Measurements from ENCODE around the gene HOXC13.

The HOXC13 gene

GRCh38 chr12:53938326-53939140 lies at the start of gene HOXC13 (continued):
- no peak for TF ChIP-seq REPIN1 (tag by site-specific recombination; IDR thresholded peaks at IDR 0.05; ENCODE audit: low read depth)
- no peak for TF ChIP-seq ZNF175 (tag by site-specific recombination; IDR thresholded peaks at IDR 0.05)
- TF ChIP-seq ZNF335 (tag by site-specific recombination; conservative IDR thresholded peaks at IDR 0.05): peak; percentile 87
- no peak for TF ChIP-seq ZNF544 (tag by site-specific recombination; IDR thresholded peaks at IDR 0.05)
- TF ChIP-seq ZEB2 (tag by site-specific recombination; IDR thresholded peaks at IDR 0.05): peak; percentile 82
- TF ChIP-seq ZNF692 (tag by site-specific recombination; IDR thresholded peaks at IDR 0.05): peak; percentile 72
- no peak for TF ChIP-seq ATF2 (tag by site-specific recombination; IDR thresholded peaks at IDR 0.05; ENCODE audit: low read depth)
- TF ChIP-seq ZNF610 (tag by site-specific recombination; IDR thresholded peaks at IDR 0.05; ENCODE audit: borderline replicate concordance): peak; percentile 67; the same call in 1 of the 2 replicates
- TF ChIP-seq ZSCAN4 (tag by site-specific recombination; IDR thresholded peaks at IDR 0.05): peak; percentile 17; the same call in 1 of the 2 replicates
- TF ChIP-seq ZNF629 (tag by site-specific recombination; IDR thresholded peaks at IDR 0.05): peak; percentile 61
- TF ChIP-seq OSR2 (tag by site-specific recombination; IDR thresholded peaks at IDR 0.05): no peak
- TF ChIP-seq KLF1 (tag by site-specific recombination; IDR thresholded peaks at IDR 0.05): peak; percentile 68
- peak; percentile 29; the same call in 1 of the 2 replicates for TF ChIP-seq ZFP37 (tag by site-specific recombination; IDR thresholded peaks at IDR 0.05)
- TF ChIP-seq PRDM4 (tag by site-specific recombination; IDR thresholded peaks at IDR 0.05): peak; percentile 5; the same call in 1 of the 2 replicates
- 0 out of 2 replicates have a peak, but pooled peaks have one; percentile 20 for TF ChIP-seq ZNF184 (tag by site-specific recombination; IDR thresholded peaks at IDR 0.05)
- TF ChIP-seq ZNF10 (tag by site-specific recombination; IDR thresholded peaks at IDR 0.05): no peak
- TF ChIP-seq ZBTB7A (tag by site-specific recombination; IDR thresholded peaks at IDR 0.05; ENCODE audit: low read depth): 0 out of 2 replicates have a peak, but pooled peaks have one; percentile 49
- TF ChIP-seq ZNF266 (tag by site-specific recombination; IDR thresholded peaks at IDR 0.05; ENCODE audit: low read depth): no peak
- no peak for TF ChIP-seq ZNF571 (tag by site-specific recombination; IDR thresholded peaks at IDR 0.05)
- no peak for TF ChIP-seq ZNF521 (tag by site-specific recombination; IDR thresholded peaks at IDR 0.05)
- TF ChIP-seq MYNN (tag by site-specific recombination; IDR thresholded peaks at IDR 0.05; ENCODE audit: borderline replicate concordance): no peak
- TF ChIP-seq ZFP3 (tag by site-specific recombination; IDR thresholded peaks at IDR 0.05; ENCODE audit: low read depth): no peak
- TF ChIP-seq ZBTB10 (tag by site-specific recombination; IDR thresholded peaks at IDR 0.05): 0 out of 2 replicates have a peak, but pooled peaks have one; percentile 57
- TF ChIP-seq ZNF561 (tag by site-specific recombination; IDR thresholded peaks at IDR 0.05; ENCODE audit: borderline replicate concordance): peak; percentile 84
- peak; percentile 90 for TF ChIP-seq ZNF398 (tag by site-specific recombination; IDR thresholded peaks at IDR 0.05)
- peak; percentile 82 for TF ChIP-seq ZNF76 (tag by site-specific recombination; IDR thresholded peaks at IDR 0.05; ENCODE audit: borderline replicate concordance, low read depth)
- no peak for TF ChIP-seq ZNF37A (tag by site-specific recombination; IDR thresholded peaks at IDR 0.05)
- TF ChIP-seq ZNF596 (tag by site-specific recombination; IDR thresholded peaks at IDR 0.05): peak; percentile 56; the same call in 1 of the 2 replicates
- no peak for TF ChIP-seq ZNF623 (tag by site-specific recombination; IDR thresholded peaks at IDR 0.05)

Data from HEK293 (cell line).